Immature natural killer cell (primary cell): Measurements from ENCODE around the gene ANKS1B. TPM values are rescaled to one million over a fixed set of nuclear protein-coding genes. Genes with fewer than 3 reads are reported as not detected.

Experiments used
- DNase-seq, 3 donors: peaks; one replicate each; pipeline ENCODE4 v3.0.0; 2022; ENCODE audit warnings: mixed read lengths in 1 of 3
- H3K27ac Mint-ChIP-seq, 6 donors: one replicate each; pipeline ENCODE4 v1.8.0; 2020; ENCODE audit warnings: mixed read lengths in 6 of 6, mild to moderate bottlenecking in 5 of 6, inconsistent platforms in 4 of 6, moderate library complexity in 3 of 6
- H3K27me3 Mint-ChIP-seq, 3 donors: one replicate each; pipeline ENCODE4 v1.8.0; 2020 to 2021; ENCODE audit warnings: low read depth in 3 of 3, mild to moderate bottlenecking in 3 of 3, mixed read lengths in 3 of 3, moderate library complexity in 3 of 3, inconsistent platforms in 1 of 3
- H3K36me3 Mint-ChIP-seq, 3 donors: one replicate each; pipeline ENCODE4 v1.8.0; 2020; ENCODE audit warnings: mixed read lengths in 3 of 3, inconsistent platforms in 2 of 3, mild to moderate bottlenecking in 2 of 3
- H3K4me1 Mint-ChIP-seq, 2 donors: one replicate each; pipeline ENCODE4 v1.8.0; 2020; ENCODE audit warnings: inconsistent platforms in 2 of 2, mild to moderate bottlenecking in 2 of 2, mixed read lengths in 2 of 2, moderate library complexity in 1 of 2
- H3K4me3 Mint-ChIP-seq, 5 donors: one replicate each; pipeline ENCODE4 v1.8.0; 2020; ENCODE audit warnings: mild to moderate bottlenecking in 5 of 5, mixed read lengths in 5 of 5, inconsistent platforms in 3 of 5, moderate library complexity in 3 of 5
- H3K9me3 Mint-ChIP-seq, 6 donors: one replicate each; pipeline ENCODE4 v1.8.0; 2020; ENCODE audit warnings: mild to moderate bottlenecking in 6 of 6, mixed read lengths in 6 of 6, inconsistent platforms in 4 of 6, moderate library complexity in 3 of 6
- polyA plus RNA-seq, 3 donors: library from polyadenylated mRNA; unstranded; fragments of 300-500 nt; fragmentation: Illumina TruSeq; gene quantifications; one replicate each; pipeline ENCODE4 v1.2.3, GENCODE V29; 2021

ANKS1B gene
- polyA plus RNA-seq, 3 donors from 2014 or later: not detected

- Mint-ChIP-seq H3K27me3 (peaks cover 0 to 3% (median 0%) of the 10 kb centered on the region in 3 donors), H3K4me3 (no peak overlapping the region), H3K9me3 (peaks cover 0 to 5% (median 2%) of the 10 kb centered on the region in 6 donors), H3K27ac (no peak overlapping the region), H3K36me3 (no peaks in the 10 kb centered on the region), H3K4me1 (no peaks in the 10 kb centered on the region)
- no peak for DNase-seq
These were observed 955.0 kb downstream of the ANKS1B start for GRCh38 chr12:99029511-99030271.

- Mint-ChIP-seq H3K36me3 (no peaks in the 10 kb centered on the region), H3K4me1 (no peaks in the 10 kb centered on the region), H3K27ac (no peak overlapping the region), H3K4me3 (no peak overlapping the region), H3K9me3 (peaks cover 0 to 4% (median 2%) of the 10 kb centered on the region in 6 donors), H3K27me3 (peaks cover 0 to 5% (median 0%) of the 10 kb centered on the region in 3 donors)
- DNase-seq: no peak
These were observed 957.3 kb downstream of the ANKS1B start for GRCh38 chr12:99027461-99027860.

- DNase-seq: no peak
- Mint-ChIP-seq H3K27me3 (peaks cover 0 to 5% (median 0%) of the 10 kb centered on the region in 3 donors), H3K4me1 (no peaks in the 10 kb centered on the region), H3K9me3 (peaks cover 0 to 4% (median 0%) of the 10 kb centered on the region in 6 donors), H3K27ac (no peak overlapping the region), H3K4me3 (no peak overlapping the region), H3K36me3 (no peaks in the 10 kb centered on the region)
These were observed 957.7 kb downstream of the ANKS1B start for GRCh38 chr12:99027055-99027393.

- H3K9me3 Mint-ChIP-seq: peaks cover 0 to 4% (median 0%) of the 10 kb centered on the region in 6 donors
- no peak overlapping the region for H3K4me3 Mint-ChIP-seq
- no peaks in the 10 kb centered on the region for H3K4me1 Mint-ChIP-seq
- H3K27me3 Mint-ChIP-seq: peaks cover 0 to 5% (median 0%) of the 10 kb centered on the region in 3 donors
- DNase-seq: no peak
- H3K36me3 Mint-ChIP-seq: no peaks in the 10 kb centered on the region
- H3K27ac Mint-ChIP-seq: no peak overlapping the region
These were observed 958.2 kb downstream of the ANKS1B start for GRCh38 chr12:99026332-99027054.

- no peak for DNase-seq
- H3K27me3 Mint-ChIP-seq: peaks cover 0 to 4% (median 2%) of the 10 kb centered on the region in 3 donors
- H3K4me3 Mint-ChIP-seq: no peak overlapping the region
- H3K4me1 Mint-ChIP-seq: no peaks in the 10 kb centered on the region
- H3K36me3 Mint-ChIP-seq: no peaks in the 10 kb centered on the region
- H3K27ac Mint-ChIP-seq: no peak overlapping the region
- H3K9me3 Mint-ChIP-seq: peaks cover 0 to 4% (median 0%) of the 10 kb centered on the region in 6 donors
These were observed 959.9 kb downstream of the ANKS1B start for GRCh38 chr12:99024870-99025269.

GRCh38 chr12:99024191-99024590, 960.5 kb downstream of the ANKS1B start:
- H3K27ac Mint-ChIP-seq: no peak overlapping the region
- H3K4me3 Mint-ChIP-seq: no peak overlapping the region
- no peaks in the 10 kb centered on the region for H3K36me3 Mint-ChIP-seq
- peaks cover 0 to 4% (median 0%) of the 10 kb centered on the region in 6 donors for H3K9me3 Mint-ChIP-seq
- no peaks in the 10 kb centered on the region for H3K4me1 Mint-ChIP-seq
- peaks cover 0 to 4% (median 2%) of the 10 kb centered on the region in 3 donors for H3K27me3 Mint-ChIP-seq
- no peak for DNase-seq

- H3K4me1 Mint-ChIP-seq: no peaks in the 10 kb centered on the region
These were observed 963.9 kb downstream of the ANKS1B start for GRCh38 chr12:99020871-99021270.

GRCh38 chr12:99019798-99020197, 964.9 kb downstream of the ANKS1B start:
- Mint-ChIP-seq H3K4me1 (no peaks in the 10 kb centered on the region), H3K4me3 (no peak overlapping the region), H3K36me3 (no peaks in the 10 kb centered on the region), H3K27me3 (peaks cover 0 to 4% (median 2%) of the 10 kb centered on the region in 3 donors), H3K27ac (no peak overlapping the region), H3K9me3 (peaks cover 0 to 6% (median 0%) of the 10 kb centered on the region in 6 donors)
- no peak for DNase-seq

More at GRCh38 chr12:99020871-99021270, 963.9 kb downstream of the ANKS1B start:
- peaks cover 0 to 4% (median 0%) of the 10 kb centered on the region in 6 donors for H3K9me3 Mint-ChIP-seq
- peaks cover 0 to 4% (median 2%) of the 10 kb centered on the region in 3 donors for H3K27me3 Mint-ChIP-seq
- H3K4me3 Mint-ChIP-seq: no peak overlapping the region
- no peak for DNase-seq
- no peak overlapping the region for H3K27ac Mint-ChIP-seq
- no peaks in the 10 kb centered on the region for H3K36me3 Mint-ChIP-seq

GRCh38 chr12:99017971-99018370, 966.8 kb downstream of the ANKS1B start:
- Mint-ChIP-seq H3K4me3 (no peak overlapping the region), H3K27ac (no peak overlapping the region), H3K9me3 (peaks cover 0 to 7% (median 0%) of the 10 kb centered on the region in 6 donors), H3K36me3 (no peaks in the 10 kb centered on the region), H3K27me3 (peaks cover 0 to 2% (median 2%) of the 10 kb centered on the region in 3 donors), H3K4me1 (no peaks in the 10 kb centered on the region)
- DNase-seq: no peak

- DNase-seq: no peak
- peaks cover 0 to 6% (median under 1%) of the 10 kb centered on the region in 6 donors for H3K9me3 Mint-ChIP-seq
- peaks cover 0 to 1% (median 0%) of the 10 kb centered on the region in 3 donors for H3K27me3 Mint-ChIP-seq
- H3K27ac Mint-ChIP-seq: no peak overlapping the region
- H3K4me1 Mint-ChIP-seq: no peaks in the 10 kb centered on the region
- no peak overlapping the region for H3K4me3 Mint-ChIP-seq
- no peaks in the 10 kb centered on the region for H3K36me3 Mint-ChIP-seq
These were observed 975.0 kb downstream of the ANKS1B start for GRCh38 chr12:99009654-99010296.

- H3K36me3 Mint-ChIP-seq: no peaks in the 10 kb centered on the region
- no peaks in the 10 kb centered on the region for H3K4me1 Mint-ChIP-seq
- no peak overlapping the region for H3K4me3 Mint-ChIP-seq
- DNase-seq: no peak
- no peak overlapping the region for H3K27ac Mint-ChIP-seq
- H3K27me3 Mint-ChIP-seq: peaks cover 0 to 1% (median 0%) of the 10 kb centered on the region in 3 donors
- H3K9me3 Mint-ChIP-seq: no peaks in the 10 kb centered on the region
These were observed 979.1 kb downstream of the ANKS1B start for GRCh38 chr12:99005601-99006000.

GRCh38 chr12:99004799-99005466, 979.8 kb downstream of the ANKS1B start:
- no peak for DNase-seq
- Mint-ChIP-seq H3K36me3 (no peaks in the 10 kb centered on the region), H3K27me3 (peaks cover 0 to 1% (median 0%) of the 10 kb centered on the region in 3 donors), H3K4me1 (no peaks in the 10 kb centered on the region), H3K4me3 (no peak overlapping the region), H3K9me3 (no peaks in the 10 kb centered on the region), H3K27ac (no peak overlapping the region)

- H3K9me3 Mint-ChIP-seq: no peaks in the 10 kb centered on the region
- H3K36me3 Mint-ChIP-seq: no peaks in the 10 kb centered on the region
These were observed 982.0 kb downstream of the ANKS1B start for GRCh38 chr12:99002731-99003130.

More at GRCh38 chr12:99002731-99003130, 982.0 kb downstream of the ANKS1B start:
- Mint-ChIP-seq H3K4me1 (no peaks in the 10 kb centered on the region), H3K4me3 (no peak overlapping the region), H3K27me3 (no peaks in the 10 kb centered on the region), H3K27ac (no peak overlapping the region)
- no peak for DNase-seq
